Fibroblast of villous mesenchyme (primary cell): ENCODE data around the gene CYBA. TPM values are rescaled to one million over a fixed set of nuclear protein-coding genes. Genes with fewer than 3 reads are reported as not detected.
A peak's percentile ranks its signal among the peaks of the same experiment; 100 is the strongest.
"Not testable (repeated sequence)": the region's sequence is repeated elsewhere in the genome, so short reads cannot be mapped to it uniquely, and the experiment has no call there.

ENCODE experiments used
- DNase-seq: peaks from one replicate; pipeline ENCODE4 v3.0.0-alpha.2; 2010; ENCODE audit warnings: low read depth
- H3K4me3 ChIP-seq: 2 replicates; pipeline ENCODE4 v1.5.1; 2011; ENCODE audit warnings: low read depth, mild to moderate bottlenecking, low read length
- CTCF ChIP-seq: IDR thresholded peaks from 2 replicates; pipeline ENCODE4 v1.5.1; 2012; ENCODE audit warnings: low read depth, mild to moderate bottlenecking, low read length; ENCODE audit not compliant: insufficient read depth
- total RNA-seq: library from RNA; depleted of rRNA; stranded (reverse); fragments of >200 nt; gene quantifications from 2 replicates; pipeline ENCODE4 v1.2.3, GENCODE V29; 2012

The CYBA gene
- total RNA-seq, 1 donor, result 167 TPM

DNA sequence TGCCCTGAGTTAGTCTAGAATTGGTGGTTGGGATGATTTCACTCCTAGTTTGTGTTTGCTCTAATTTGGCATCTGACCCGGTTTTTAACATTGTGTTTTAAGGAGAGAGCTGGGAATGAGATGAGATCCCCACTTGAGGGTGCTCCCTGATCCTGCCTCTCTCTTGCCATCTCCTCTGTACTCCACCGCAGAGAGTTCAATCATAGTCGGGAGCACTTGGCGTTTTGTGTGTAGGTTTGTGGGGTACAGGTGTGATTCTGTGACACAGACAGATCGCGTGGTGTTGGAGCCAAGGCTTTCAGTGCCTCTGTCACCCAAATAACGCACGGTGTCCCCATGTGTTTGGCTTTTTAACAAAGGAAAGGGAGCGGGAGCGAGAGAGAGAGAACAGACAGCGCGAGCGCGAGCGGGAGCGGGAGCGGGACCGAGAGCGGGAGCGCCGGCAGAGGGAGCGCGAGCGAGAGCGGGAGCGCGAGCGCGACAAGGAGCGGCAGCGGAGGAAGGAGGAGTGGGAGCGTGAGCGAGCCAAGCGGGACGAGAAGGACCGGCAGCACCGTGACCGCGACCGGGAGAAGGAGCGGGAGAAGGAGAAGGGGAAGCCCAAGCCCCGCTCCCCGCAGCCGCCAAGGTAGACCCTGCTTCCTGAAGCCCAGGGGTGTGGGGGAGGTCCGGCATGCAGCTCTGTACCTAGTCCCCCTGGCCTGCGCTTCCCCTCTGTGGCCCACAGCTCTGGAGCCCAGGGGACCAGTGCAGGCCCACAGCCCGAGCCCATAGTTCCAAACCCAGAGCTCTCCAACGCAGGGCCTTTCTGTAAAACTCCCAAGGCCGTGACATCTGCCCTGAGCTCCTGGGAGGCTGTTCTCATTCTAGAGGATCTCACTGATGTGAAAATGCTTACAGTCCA lies 39.7 kb downstream of the CYBA start:
- DNase-seq, result no peak
- H3K4me3 ChIP-seq, result no peak overlapping the region
- no peak for TF ChIP-seq CTCF

DNA sequence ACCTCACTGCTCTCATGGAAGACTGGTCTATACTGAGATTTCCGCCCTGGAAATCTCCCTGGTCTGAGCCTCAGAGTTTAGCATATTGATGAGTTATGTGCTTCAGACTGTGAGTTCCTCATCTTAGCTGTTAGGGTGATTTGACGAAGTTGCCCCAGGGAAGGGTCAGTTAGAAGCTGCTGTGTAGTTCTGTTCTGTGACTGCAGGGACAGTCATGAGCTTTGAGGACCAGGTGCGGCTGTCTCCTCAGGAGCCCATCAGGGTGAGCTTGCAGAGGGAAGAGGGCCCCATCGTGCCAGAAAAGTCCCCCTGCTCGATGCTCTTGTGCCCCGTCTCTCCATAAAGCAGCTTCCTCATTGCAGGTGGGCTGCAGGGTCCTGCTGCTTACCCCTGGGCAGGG lies 40.8 kb downstream of the CYBA start:
- no peak overlapping the region for H3K4me3 ChIP-seq
- peak; percentile 15 for TF ChIP-seq CTCF
- DNase-seq, result no peak

- not testable (repeated sequence) for DNase-seq, H3K4me3 ChIP-seq
Observed at GRCh38 chr16:88609426-88609825, 41.4 kb downstream of the CYBA start.

GRCh38 chr16:88608076-88608475 lies 42.8 kb downstream of the CYBA start:
- TF ChIP-seq CTCF, result no peak
- H3K4me3 ChIP-seq, result no peak overlapping the region
- no peak for DNase-seq

- TF ChIP-seq CTCF, result no peak
- DNase-seq, result no peak
- no peak overlapping the region for H3K4me3 ChIP-seq
Observed at GRCh38 chr16:88606148-88606757, 44.6 kb downstream of the CYBA start.

- H3K4me3 ChIP-seq, result no peak overlapping the region
- no peak for DNase-seq
- no peak for TF ChIP-seq CTCF
Observed at GRCh38 chr16:88605186-88606147, 45.4 kb downstream of the CYBA start.
